GM23248 (cell line): ENCODE measurements around the gene DLG2. TPM values are rescaled to one million over a fixed set of nuclear protein-coding genes. Genes with fewer than 3 reads are reported as not detected.

Source experiments
- DNase-seq: peaks from one replicate; pipeline ENCODE4 v3.0.0-alpha.2; 2015
- H2AFZ ChIP-seq: fragments of 200-600 bp; sonication (generic); 2 replicates; pipeline ENCODE4 v1.6.1; 2016; ENCODE audit warnings: antibody characterized with exemption
- H3F3A ChIP-seq: fragments of 200-600 bp; sonication (generic); 2 replicates; pipeline ENCODE4 v1.6.1; 2016; ENCODE audit warnings: mild to moderate bottlenecking, antibody characterized with exemption, mixed run types; ENCODE audit not compliant: insufficient read depth
- H3K27ac ChIP-seq: fragments of 200-600 bp; sonication (generic); 2 replicates; pipeline ENCODE4 v1.5.1; 2016; ENCODE audit warnings: mild to moderate bottlenecking
- H3K27me3 ChIP-seq: fragments of 200-600 bp; sonication (generic); replicated peaks from 2 replicates; pipeline ENCODE4 v1.6.1; 2016; ENCODE audit warnings: mild to moderate bottlenecking; ENCODE audit not compliant: insufficient read depth
- H3K36me3 ChIP-seq: fragments of 200-600 bp; sonication (generic); 2 replicates; pipeline ENCODE4 v1.6.1; 2016; ENCODE audit warnings: low read depth, mild to moderate bottlenecking
- H3K4me1 ChIP-seq: fragments of 200-600 bp; sonication (generic); 2 replicates; pipeline ENCODE4 v1.6.1; 2016; ENCODE audit warnings: mild to moderate bottlenecking; ENCODE audit not compliant: insufficient read depth
- H3K4me2 ChIP-seq: fragments of 200-600 bp; sonication (generic); one replicate; pipeline ENCODE4 v1.6.1; 2016; ENCODE audit warnings: mild to moderate bottlenecking; ENCODE audit not compliant: unreplicated experiment
- H3K4me3 ChIP-seq: fragments of 200-600 bp; sonication (generic); 2 replicates; pipeline ENCODE4 v1.5.1; 2016; ENCODE audit warnings: mild to moderate bottlenecking
- H3K79me2 ChIP-seq: fragments of 200-600 bp; sonication (generic); 2 replicates; pipeline ENCODE4 v1.6.1; 2016; ENCODE audit warnings: mild to moderate bottlenecking; ENCODE audit not compliant: insufficient read depth
- H3K9ac ChIP-seq: fragments of 200-600 bp; sonication (generic); 2 replicates; pipeline ENCODE4 v1.6.1; 2016; ENCODE audit warnings: mild to moderate bottlenecking
- H3K9me2 ChIP-seq: fragments of 200-600 bp; sonication (generic); 2 replicates; pipeline ENCODE4 v1.6.1; 2016; ENCODE audit warnings: mixed run types, mild to moderate bottlenecking, moderate library complexity; ENCODE audit not compliant: insufficient read depth
- H3K9me3 ChIP-seq: fragments of 200-600 bp; sonication (generic); one replicate; pipeline ENCODE4 v1.6.1; 2017; ENCODE audit warnings: low read depth
- H4K20me1 ChIP-seq: fragments of 200-600 bp; sonication (generic); 2 replicates; pipeline ENCODE4 v1.6.0; 2016; ENCODE audit not compliant: insufficient read depth
- EZH2 ChIP-seq: fragments of 200-600 bp; sonication (generic); IDR thresholded peaks from 2 replicates; pipeline ENCODE4 v1.6.1; 2018; ENCODE audit warnings: antibody characterized with exemption, mild to moderate bottlenecking; ENCODE audit not compliant: insufficient read depth, poor library complexity, severe bottlenecking
- EZH2phosphoT487 ChIP-seq: fragments of 200-600 bp; sonication (generic); IDR thresholded peaks from 2 replicates; pipeline ENCODE4 v1.6.1; 2018; ENCODE audit warnings: antibody characterized with exemption, moderate library complexity, mild to moderate bottlenecking, low read depth; ENCODE audit not compliant: insufficient read depth
- WGBS, 2 experiments: methylation state at CpG; one replicate each; pipeline ENCODE4 v1.1.6; 2015 to 2017; ENCODE audit warnings: low lambda C conversion rate in 2 of 2, low coverage in 1 of 2; ENCODE audit errors: missing lambda C conversion rate in 2 of 2; 5-methylcytosine and 5-hydroxymethylcytosine counted together
- in situ Hi-C: fragments of 300-500 bp; cut with MboI; formaldehyde crosslinking; loops from 2 replicates; pipeline ENCODE4 v1.15.0; 2020
- polyA plus RNA-seq: library from polyadenylated mRNA; unstranded; fragments of >200 nt; fragmentation: Nextera tagmentation; extraction: Ambion mirVana; gene quantifications from 2 replicates; pipeline ENCODE4 v1.2.1, GENCODE V29; 2016
- total RNA-seq: library from RNA; depleted of rRNA; stranded (reverse); fragments of >200 nt; shearing (Covaris generic); gene quantifications from 2 replicates; pipeline ENCODE4 v1.2.3, GENCODE V29; 2014

Gene DLG2
- total and polyA plus RNA-seq, 2 experiments from 2014 or later, result 1.1 to 1.7 TPM

- H3K9me2 ChIP-seq, result no peaks in the 10 kb centered on the region
- no peak overlapping the region for H3K27ac ChIP-seq
- DNase-seq, result no peak
- no peak overlapping the region for H3K4me3 ChIP-seq
- in situ Hi-C loops, result no loop called here
- no peaks in the 10 kb centered on the region for H3F3A ChIP-seq
- no peaks in the 10 kb centered on the region for H3K4me1 ChIP-seq
- no peaks in the 10 kb centered on the region for H3K36me3 ChIP-seq
- WGBS, 2 experiments, result 35 to 56% methylated on average over 2 of the region's 2 CpGs
- no peaks in the 10 kb centered on the region for H3K9me3 ChIP-seq
- no peaks in the 10 kb centered on the region for H4K20me1 ChIP-seq
- no peak overlapping the region for H3K9ac ChIP-seq
- no peak overlapping the region for H3K4me2 ChIP-seq
- no peak for TF ChIP-seq EZH2phosphoT487
- TF ChIP-seq EZH2, result no peak
- no peaks in the 10 kb centered on the region for H3K27me3 ChIP-seq
- H3K79me2 ChIP-seq, result no peaks in the 10 kb centered on the region
- no peak overlapping the region for H2AFZ ChIP-seq
Observed at GRCh38 chr11:84757711-84758110, 869.4 kb downstream of the DLG2 start.

GRCh38 chr11:84751371-84751770 is 875.8 kb downstream of the DLG2 start:
- Histone ChIP-seq H3K4me3 (no peak overlapping the region), H3F3A (no peaks in the 10 kb centered on the region), H3K79me2 (no peaks in the 10 kb centered on the region), H3K4me1 (no peaks in the 10 kb centered on the region), H3K4me2 (no peak overlapping the region), H3K9me2 (no peaks in the 10 kb centered on the region), H3K9me3 (no peaks in the 10 kb centered on the region), H3K36me3 (no peaks in the 10 kb centered on the region), H3K27me3 (no peaks in the 10 kb centered on the region), H3K9ac (no peak overlapping the region), H3K27ac (no peak overlapping the region), H4K20me1 (no peaks in the 10 kb centered on the region), H2AFZ (no peak overlapping the region)
- no peak for DNase-seq
- 51 to 54% methylated on average over 2 of the region's 2 CpGs for WGBS, 2 experiments
- no peak for TF ChIP-seq EZH2phosphoT487
- no peak for TF ChIP-seq EZH2
- in situ Hi-C loops, result no loop called here

DNA sequence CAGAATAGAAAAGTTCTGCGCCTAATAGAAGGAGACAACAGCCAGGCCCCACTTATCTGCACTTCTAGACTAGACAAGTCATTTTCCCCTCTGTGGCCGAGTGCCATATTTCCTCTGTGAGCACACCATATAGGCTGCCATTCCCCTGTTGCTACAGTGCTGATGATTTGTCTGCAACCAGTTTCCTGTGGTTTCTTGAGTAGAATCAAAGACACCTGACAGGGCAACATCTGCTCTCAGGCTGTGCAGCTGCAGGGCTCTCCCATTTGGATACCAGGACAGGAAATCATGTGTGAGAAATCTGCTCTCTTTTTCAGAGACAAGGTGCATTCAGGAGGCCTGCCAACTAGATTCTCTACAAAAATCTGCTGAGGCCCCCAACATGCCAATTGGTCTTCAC is 879.3 kb downstream of the DLG2 start:
- no peaks in the 10 kb centered on the region for H3K36me3 ChIP-seq
- no peak overlapping the region for H3K27ac ChIP-seq
- no peak overlapping the region for H3K4me3 ChIP-seq
- no peaks in the 10 kb centered on the region for H3K4me1 ChIP-seq
- WGBS, 2 experiments, result 0 to 8% methylated on average over 2 of the region's 2 CpGs
- no peaks in the 10 kb centered on the region for H3K79me2 ChIP-seq
- no peaks in the 10 kb centered on the region for H3K9me3 ChIP-seq
- no peak for DNase-seq
- H3K27me3 ChIP-seq, result no peaks in the 10 kb centered on the region
- no peak overlapping the region for H3K9ac ChIP-seq
- H4K20me1 ChIP-seq, result no peaks in the 10 kb centered on the region
- H2AFZ ChIP-seq, result no peak overlapping the region
- TF ChIP-seq EZH2phosphoT487, result no peak
- no peak for TF ChIP-seq EZH2
- in situ Hi-C loops, result no loop called here
- H3K4me2 ChIP-seq, result no peak overlapping the region
- H3K9me2 ChIP-seq, result no peaks in the 10 kb centered on the region
- H3F3A ChIP-seq, result no peaks in the 10 kb centered on the region

- Histone ChIP-seq H3K4me3 (no peak overlapping the region), H2AFZ (no peak overlapping the region), H3K9ac (no peak overlapping the region), H3K27me3 (no peaks in the 10 kb centered on the region), H3K27ac (no peak overlapping the region), H3K4me2 (no peak overlapping the region), H3K79me2 (no peaks in the 10 kb centered on the region), H4K20me1 (no peaks in the 10 kb centered on the region), H3F3A (no peaks in the 10 kb centered on the region), H3K4me1 (no peaks in the 10 kb centered on the region), H3K36me3 (no peaks in the 10 kb centered on the region), H3K9me2 (no peaks in the 10 kb centered on the region), H3K9me3 (no peaks in the 10 kb centered on the region)
- TF ChIP-seq EZH2phosphoT487, result no peak
- no peak for TF ChIP-seq EZH2
- in situ Hi-C loops, result no loop called here
- no peak for DNase-seq
- 28 to 42% methylated on average over 1 of the region's 1 CpG for WGBS, 2 experiments
Observed at GRCh38 chr11:84740050-84740449, 887.1 kb downstream of the DLG2 start.

DNA sequence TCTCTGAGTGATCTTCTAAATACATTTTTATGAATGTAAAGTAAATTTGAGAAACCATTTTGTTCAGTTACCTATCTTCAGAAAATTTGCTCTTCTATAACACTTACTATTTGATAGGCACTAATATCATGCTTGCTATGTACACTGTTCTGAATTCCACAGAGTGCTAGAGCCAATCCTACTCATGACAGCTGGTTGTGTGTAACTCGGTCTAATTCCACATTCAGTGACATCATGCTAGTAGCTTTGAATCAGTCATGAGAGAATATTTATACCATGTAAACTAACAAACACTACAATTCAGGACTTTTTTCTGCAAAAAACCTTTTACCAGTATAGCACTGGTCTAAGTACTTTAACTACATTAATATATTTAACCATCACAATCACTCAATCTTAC is 902.9 kb downstream of the DLG2 start:
- Histone ChIP-seq H3K27me3 (peaks cover 14% of the 10 kb centered on the region), H3K36me3 (no peaks in the 10 kb centered on the region), H2AFZ (no peak overlapping the region), H4K20me1 (no peaks in the 10 kb centered on the region), H3K9ac (no peak overlapping the region), H3K4me1 (no peaks in the 10 kb centered on the region), H3K4me2 (no peak overlapping the region), H3K9me2 (no peaks in the 10 kb centered on the region), H3F3A (no peaks in the 10 kb centered on the region), H3K4me3 (no peak overlapping the region), H3K79me2 (no peaks in the 10 kb centered on the region), H3K27ac (no peak overlapping the region), H3K9me3 (no peaks in the 10 kb centered on the region)
- WGBS, 2 experiments, result 3 to 7% methylated on average over 1 of the region's 1 CpG
- no peak for DNase-seq
- in situ Hi-C loops, result no loop called here
- TF ChIP-seq EZH2, result no peak
- no peak for TF ChIP-seq EZH2phosphoT487
